ENCODE measurements around the gene LSR. TPM values are rescaled to one million over a fixed set of nuclear protein-coding genes. Genes with fewer than 3 reads are reported as not detected.

Gene LSR
- total RNA-seq, 4 donors from 2014 or later, result 5.1 to 19.2 (median 10.8) TPM

DNA sequence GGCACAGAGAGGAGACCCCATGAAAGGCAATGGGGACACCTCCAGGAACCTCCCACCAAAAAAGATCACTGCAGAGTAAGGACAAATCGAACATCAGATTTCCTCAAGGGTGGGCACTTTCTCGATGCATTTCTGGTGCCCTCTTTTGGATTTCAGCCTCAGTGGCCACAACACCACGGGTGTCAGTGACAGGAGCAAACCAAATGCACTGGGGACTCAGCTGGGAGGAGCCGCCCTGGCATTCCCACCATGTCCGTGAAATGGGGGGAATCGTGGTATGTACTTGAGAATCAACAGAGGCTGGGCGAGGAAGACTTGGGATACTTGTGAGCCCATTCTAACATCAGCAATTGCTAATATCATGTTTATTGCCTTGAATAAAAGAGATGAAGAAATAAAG lies 36.6 kb upstream of the LSR start:
- intact Hi-C loops (cut with DNase I), result no loop called here
- WGBS, result 78% methylated on average over 6 of the region's 7 CpGs
- peak; percentile 53 for DNase-seq (ENCODE audit: extremely low spot score)
- Histone ChIP-seq H3K4me3 (no peak overlapping the region), H3K9me3 (no peaks in the 10 kb centered on the region), H3K36me3 (no peaks in the 10 kb centered on the region), H3K27me3 (no peaks in the 10 kb centered on the region), H3K4me1 (peaks cover 22 to 31% (median 25%) of the 10 kb centered on the region in 4 donors), H3K27ac (replicated peaks in 1 of 4) (peak overlapping the region; percentile 47 to 76 (median 64))
- TF ChIP-seq EP300 (IDR thresholded peaks at IDR 0.05), result no peak

DNA sequence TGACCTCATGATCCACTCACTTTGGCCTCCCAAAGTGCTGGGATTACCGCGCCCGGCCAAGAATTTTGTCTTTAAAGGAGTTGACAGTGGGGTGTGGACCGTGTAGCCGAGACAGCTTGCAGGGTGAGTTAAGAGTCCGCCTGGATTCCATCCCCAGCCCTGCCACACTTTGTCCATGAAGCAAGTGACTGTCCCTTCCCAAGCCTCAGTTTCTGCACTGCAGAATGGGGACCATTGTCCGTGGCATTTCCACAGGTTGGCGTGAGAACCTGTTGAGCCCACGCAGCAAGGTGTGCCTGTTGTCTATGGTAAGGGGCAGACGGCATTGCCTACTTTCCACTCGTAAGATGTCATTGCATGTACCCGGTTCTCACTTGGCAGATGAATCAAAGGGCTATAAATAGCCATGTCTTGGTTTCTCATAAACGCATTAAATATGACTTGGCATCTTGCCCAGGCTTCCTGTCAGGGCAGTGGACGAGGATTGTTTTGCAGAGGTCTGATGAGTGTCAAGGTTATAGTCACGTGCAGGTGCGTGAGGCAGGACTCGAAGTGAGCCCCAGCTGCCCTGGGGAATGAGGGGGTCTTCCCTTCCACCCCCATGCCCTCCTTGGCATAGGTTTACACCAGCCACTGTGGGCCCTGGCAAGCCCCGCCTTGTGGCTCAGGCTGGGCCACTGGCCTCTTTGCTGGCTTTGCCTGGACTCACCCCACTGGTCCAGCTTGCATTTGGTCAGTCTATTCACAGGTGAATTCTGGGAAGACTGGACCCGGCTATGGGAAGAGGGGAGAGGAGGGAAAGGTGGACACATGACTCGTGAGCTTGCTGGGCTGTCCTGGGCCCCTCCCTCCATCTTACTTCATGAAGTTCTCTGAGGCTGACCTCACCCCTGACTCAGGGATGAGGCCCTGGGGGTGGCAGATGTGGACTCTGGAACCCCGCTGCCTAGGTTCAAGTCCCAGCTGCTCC lies 34.9 kb upstream of the LSR start:
- DNase-seq (ENCODE audit: extremely low spot score), result no peak
- TF ChIP-seq POLR2AphosphoS5 (IDR thresholded peaks at IDR 0.05) (peak; percentile 71 to 81), CTCF (IDR thresholded peaks at IDR 0.05) (no peak)
- intact Hi-C loops (cut with DNase I), result no loop called here
- Histone ChIP-seq H3K4me3 (no peak overlapping the region), H3K36me3 (no peaks in the 10 kb centered on the region), H3K27me3 (no peaks in the 10 kb centered on the region), H3K9me3 (peaks cover 0 to 3% (median under 1%) of the 10 kb centered on the region in 4 donors), H3K27ac (replicated peaks in 1 of 4) (peak overlapping the region; percentile 70 to 76 (median 74)), H3K4me1 (peaks cover 22 to 31% (median 25%) of the 10 kb centered on the region in 4 donors)
- 19% methylated on average over 18 of the region's 21 CpGs for WGBS

DNA sequence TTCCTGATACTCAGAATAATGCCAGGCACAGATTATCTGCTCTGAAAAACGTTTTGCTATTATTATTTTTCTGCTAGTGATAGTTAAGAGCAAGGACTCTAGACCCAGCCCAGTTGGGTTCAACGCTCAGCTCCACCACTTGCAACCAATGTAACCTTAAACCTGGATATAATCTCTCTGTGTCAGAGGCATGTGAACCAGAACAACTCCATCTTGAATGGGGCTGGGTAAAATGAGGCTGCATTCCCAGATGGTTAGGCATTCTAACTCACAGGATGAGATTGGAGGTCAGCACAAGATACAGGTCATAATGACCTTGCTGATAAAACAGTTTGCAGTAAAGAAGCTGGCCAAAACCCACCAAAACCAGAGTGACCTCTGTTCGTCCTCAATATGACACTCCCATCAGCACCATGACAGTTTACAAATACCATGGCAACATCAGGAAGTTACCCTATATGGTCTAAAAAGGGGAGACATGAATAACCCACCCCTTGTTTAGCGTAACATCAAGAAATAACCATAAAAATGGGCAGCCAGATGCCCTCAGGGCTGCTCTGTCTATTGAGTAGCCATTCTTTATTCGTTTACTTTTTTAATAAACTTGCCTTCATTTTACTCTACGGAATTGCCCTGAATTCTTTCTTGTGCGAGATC lies 33.9 kb upstream of the LSR start:
- no peak for TF ChIP-seq EP300 (IDR thresholded peaks at IDR 0.05)
- no peak for TF ChIP-seq CTCF (IDR thresholded peaks at IDR 0.05)
- no peak for TF ChIP-seq POLR2A (IDR thresholded peaks at IDR 0.05; ENCODE audit: low read depth)
- no peak for TF ChIP-seq POLR2AphosphoS5 (IDR thresholded peaks at IDR 0.05)
- Histone ChIP-seq H3K9me3 (peaks cover 0 to 8% (median 2%) of the 10 kb centered on the region in 4 donors), H3K36me3 (no peaks in the 10 kb centered on the region), H3K4me3 (no peak overlapping the region), H3K27ac (replicated peaks in 1 of 4) (peak overlapping the region in 2 of 4 donors; percentile 70 to 74), H3K4me1 (peaks cover 22 to 31% (median 25%) of the 10 kb centered on the region in 4 donors), H3K27me3 (no peaks in the 10 kb centered on the region)
- DNase-seq (ENCODE audit: extremely low spot score), result no peak
- WGBS, result 66% methylated on average over 7 of the region's 7 CpGs
- intact Hi-C loops (cut with DNase I), result no loop called here

DNA sequence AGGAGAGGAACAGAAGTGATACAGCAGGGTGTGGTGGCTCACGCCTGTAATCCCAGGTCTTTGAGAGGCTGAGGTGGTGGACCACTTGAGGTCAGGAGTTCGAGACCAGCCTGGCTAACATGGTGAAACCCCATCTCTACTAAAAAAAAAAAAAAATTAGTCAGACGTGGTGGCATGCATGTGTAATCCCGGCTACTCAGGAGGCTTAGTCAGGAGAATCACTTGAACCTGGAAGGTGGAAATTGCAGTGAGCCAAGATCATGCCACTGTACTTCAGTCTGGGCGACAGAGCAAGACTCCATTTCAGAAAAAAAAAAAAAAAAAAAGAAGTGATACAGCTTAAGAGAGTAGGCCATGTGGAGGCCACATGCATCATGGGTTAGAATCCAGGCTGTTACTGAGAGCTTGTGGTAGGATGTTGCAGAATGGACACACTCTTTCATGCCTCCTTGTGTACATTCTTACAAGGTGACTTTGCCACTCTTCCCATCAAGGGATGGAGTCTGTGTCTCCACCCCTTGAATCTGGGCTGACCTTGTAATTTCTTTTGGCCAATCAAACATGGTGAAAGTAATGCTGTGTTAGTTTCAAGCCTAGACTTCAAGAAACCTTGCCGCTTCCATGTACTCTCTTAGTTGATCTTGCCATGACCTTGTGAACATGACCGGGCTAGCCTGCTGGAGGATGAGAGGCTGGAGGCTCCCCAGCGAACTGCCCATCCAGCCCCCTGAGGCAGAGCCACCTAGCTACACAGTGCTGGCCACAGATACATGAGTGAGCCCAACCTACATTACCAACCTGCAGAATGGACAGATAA lies 32.6 kb upstream of the LSR start:
- Histone ChIP-seq H3K9me3 (peaks cover 0 to 8% (median 2%) of the 10 kb centered on the region in 4 donors), H3K27me3 (no peaks in the 10 kb centered on the region), H3K36me3 (no peaks in the 10 kb centered on the region), H3K27ac (replicated peaks in 1 of 4) (no peak overlapping the region), H3K4me1 (peaks cover 22 to 28% (median 25%) of the 10 kb centered on the region in 4 donors), H3K4me3 (no peak overlapping the region)
- intact Hi-C loops (cut with DNase I), result no loop called here
- no peak for DNase-seq (ENCODE audit: extremely low spot score)
- TF ChIP-seq POLR2AphosphoS5 (IDR thresholded peaks at IDR 0.05) (no peak), EP300 (IDR thresholded peaks at IDR 0.05) (no peak), POLR2A (IDR thresholded peaks at IDR 0.05; ENCODE audit: low read depth) (no peak), CTCF (IDR thresholded peaks at IDR 0.05) (no peak)
- WGBS, result 89% methylated on average over 7 of the region's 8 CpGs

All from esophagus muscularis mucosa (tissue), 4 donors.